NCI-H69 (cell line): ENCODE data around the gene TNFRSF21.
A peak's percentile ranks its signal among the peaks of the same experiment; 100 is the strongest.
"Not testable (repeated sequence)": the region's sequence is repeated elsewhere in the genome, so short reads cannot be mapped to it uniquely, and the experiment has no call there.

Experiments
- DNase-seq: peaks from one replicate; lab custom pipeline; 2025; lab: John Stamatoyannopoulos, UW

The TNFRSF21 gene

GRCh38 chr6:47223251-47223650 lies 86.5 kb downstream of the TNFRSF21 start:
- DNase-seq = not testable (repeated sequence)

DNA sequence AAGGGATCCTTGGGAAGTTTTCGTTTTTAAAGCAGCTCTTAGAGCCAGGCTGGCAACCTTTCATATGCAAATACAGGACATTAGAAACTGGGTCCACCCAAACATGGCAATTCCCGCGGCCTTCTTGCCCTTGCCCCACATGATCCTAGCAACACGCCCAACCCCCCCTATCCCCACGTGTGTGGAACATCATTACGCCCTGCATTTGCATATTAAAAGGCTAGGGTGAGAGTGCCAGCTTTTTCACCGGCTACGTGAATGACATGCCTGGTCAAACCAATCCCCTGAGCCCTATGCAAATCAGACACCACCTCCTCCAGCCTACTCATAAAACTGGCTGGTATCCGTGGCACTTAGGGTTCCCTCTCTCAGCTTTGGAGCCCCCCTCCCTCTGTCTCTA lies 88.1 kb downstream of the TNFRSF21 start:
- no peak for DNase-seq

DNA sequence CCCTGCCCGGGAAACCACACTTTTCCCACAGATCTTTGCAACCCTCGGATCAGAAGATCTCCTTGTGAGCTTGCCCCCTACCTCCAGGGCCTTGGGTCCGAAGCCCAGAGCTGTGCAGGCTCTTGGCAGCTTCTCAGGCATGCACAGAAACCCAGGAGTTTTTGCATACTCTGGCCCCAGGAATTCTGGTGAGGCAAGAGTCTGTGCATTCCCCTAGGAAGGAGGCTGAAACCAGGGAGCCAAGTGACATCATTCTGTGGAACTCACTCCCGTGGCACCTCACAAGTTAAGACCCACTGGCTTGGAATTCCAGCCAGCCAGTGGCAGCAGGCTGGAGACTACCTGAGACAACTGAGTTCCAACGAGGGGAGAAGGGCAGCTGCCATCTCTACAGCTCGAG lies 100.1 kb downstream of the TNFRSF21 start:
- no peak for DNase-seq

- DNase-seq = no peak
These were observed 102.4 kb downstream of the TNFRSF21 start for GRCh38 chr6:47207261-47207660.

DNA sequence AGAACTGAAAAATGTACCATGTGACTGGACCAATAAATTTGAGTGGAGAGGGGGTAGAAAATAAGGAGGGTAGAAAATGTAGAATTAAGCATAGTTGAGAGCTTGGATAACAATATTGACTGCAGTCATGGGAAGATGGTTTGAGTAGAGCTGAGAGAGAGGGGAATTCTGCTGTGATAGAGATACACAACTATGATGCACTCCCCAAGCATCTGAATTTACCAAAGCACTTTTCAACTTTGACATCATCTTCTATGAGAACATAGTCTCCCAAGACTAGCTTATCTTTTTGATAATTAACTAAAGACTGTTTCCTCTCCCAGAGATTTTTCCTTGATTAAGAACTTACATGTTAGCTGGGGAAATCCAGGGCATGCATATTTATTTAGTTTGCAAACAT lies 103.1 kb downstream of the TNFRSF21 start:
- no peak for DNase-seq

DNA sequence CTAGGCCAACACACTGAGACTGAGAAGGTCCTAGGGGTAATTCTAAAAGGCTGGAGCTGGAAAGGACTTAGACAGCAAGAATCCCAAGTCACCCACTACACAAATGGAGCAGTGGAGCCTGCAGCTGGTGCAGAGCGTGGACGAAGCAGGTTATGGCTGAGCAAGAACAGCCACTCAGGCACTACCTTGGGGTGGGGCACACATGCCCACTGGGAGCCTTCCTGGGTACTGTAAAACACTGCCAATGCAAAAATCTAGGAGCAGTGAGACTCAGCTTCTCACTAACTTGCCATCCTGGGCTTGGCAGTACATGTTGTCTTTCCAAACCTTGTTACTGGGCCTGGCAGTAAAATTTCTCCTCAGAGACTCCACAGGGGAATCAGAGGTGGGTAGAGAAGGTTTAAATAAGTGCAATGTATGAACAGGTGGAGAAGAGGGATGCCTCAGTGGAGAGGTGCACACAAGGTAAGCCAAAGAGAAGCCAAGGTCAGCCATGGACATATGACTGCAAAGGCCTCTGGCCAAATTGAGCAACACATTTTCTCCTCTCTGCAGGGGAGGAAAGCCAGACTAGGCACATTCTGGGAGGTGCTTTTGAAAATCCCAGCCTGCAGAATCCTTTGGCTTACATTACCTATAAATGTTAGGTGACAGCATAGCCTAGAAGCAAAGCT lies 105.6 kb downstream of the TNFRSF21 start:
- DNase-seq = no peak

DNA sequence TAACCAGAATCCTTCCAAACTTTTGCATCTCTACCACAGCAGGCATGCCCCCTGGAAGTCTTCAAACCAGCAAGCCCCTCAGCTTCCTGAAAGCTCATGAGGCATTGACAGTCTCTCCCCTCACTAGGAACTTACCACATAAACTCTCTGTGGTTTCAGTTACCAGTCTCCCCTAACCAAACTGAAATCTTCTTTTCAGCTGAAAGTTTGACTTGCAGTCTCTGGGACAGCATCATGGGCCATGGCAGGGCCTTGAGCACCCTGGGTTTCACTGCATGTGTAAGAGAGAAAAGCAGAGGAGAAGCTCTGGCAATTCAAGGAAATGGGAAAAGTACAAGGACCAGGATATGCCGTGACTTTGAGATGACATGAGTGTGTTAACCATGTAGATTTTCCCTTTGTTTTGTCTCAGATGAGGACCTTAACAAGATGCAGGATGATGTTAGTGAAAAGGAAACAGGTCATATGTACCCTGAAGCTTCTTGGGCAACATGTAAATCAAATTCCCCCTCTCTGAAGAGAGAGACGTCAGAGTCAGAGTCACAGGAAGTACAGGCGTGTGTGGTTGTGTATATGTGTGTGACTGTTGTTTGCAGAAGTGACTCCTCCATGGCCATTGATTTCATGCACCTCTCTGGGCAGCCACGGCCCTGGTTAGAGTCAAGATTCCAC lies 106.3 kb downstream of the TNFRSF21 start:
- no peak for DNase-seq

DNA sequence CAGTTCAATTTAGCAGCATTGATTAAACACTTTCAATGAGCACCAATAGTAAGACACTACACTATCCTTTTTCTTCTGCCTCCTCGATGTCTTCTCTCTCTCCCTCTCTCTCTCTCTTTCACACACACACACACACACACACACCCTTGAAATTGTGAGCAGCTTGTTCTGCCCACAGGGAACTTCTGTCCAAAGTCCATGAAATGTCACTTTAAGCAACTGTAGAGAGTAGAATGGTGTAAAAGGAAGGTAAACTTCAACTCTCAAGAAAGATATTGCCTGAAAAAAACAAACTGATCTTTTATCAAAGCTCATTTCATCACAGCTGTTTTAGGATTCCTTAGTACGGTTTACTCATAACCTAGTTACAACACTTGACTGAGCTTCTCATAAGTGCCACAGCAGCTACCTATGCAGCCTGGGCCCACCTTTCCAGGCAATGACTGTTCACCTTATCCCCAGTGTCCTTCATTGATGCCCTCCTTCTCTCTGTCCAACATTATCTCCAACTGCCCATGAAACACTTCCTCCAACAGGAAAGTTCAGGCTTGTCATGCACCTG lies 107.0 kb downstream of the TNFRSF21 start:
- DNase-seq = no peak

- no peak for DNase-seq
These were observed 109.0 kb downstream of the TNFRSF21 start for GRCh38 chr6:47200536-47201334.

- DNase-seq = no peak
These were observed 111.7 kb downstream of the TNFRSF21 start for GRCh38 chr6:47197682-47198640.

DNA sequence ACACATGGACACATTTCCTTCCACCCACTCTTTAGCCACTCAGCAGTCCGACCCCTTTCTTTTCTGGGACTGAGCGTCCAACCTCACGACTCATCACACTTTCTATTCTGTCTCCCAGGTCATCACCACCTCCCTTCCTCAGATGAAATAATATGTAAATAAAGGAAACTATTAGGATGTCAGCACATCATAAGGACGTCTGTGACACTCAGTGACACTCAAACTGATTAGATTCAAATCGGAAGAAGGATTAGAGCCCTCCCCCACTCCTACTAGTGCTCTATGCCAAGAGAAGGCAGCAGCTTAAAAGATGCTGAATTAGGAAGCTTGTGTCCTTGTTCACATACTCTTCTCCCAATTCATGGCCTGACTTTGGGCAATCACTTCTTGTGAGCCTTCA lies 113.6 kb downstream of the TNFRSF21 start:
- DNase-seq = no peak

DNA sequence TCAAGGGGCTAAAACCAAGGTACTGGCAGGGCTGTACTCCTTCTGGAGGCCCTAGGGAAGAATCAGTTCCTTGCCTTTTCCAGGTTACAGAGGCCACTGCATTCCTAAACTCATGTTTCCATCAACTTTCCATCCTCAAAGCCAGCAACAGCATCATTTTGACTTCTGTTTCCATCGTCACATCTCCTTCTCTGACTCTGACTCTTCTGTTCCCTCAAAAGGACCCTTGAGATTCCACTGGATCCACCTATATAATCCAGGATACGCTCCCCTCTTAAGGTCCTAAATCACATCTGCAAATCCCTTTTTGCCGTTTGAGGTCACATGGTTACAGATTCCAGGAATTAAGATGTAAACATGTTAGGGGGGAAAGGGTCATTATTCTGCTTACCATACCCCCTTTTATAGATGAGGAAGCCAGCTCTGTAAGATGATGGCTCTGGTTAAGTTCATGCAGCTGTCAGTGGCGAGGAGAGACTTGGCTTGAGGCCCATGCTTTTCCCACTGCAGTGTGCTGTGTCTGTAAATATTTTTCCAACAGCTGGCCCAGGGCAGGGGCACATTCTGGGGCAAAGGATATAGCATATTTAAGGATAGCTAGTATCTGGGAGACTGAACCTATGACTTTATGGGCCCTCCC lies 114.6 kb downstream of the TNFRSF21 start:
- DNase-seq = peak; percentile 32

GRCh38 chr6:47188588-47189021 lies 121.1 kb downstream of the TNFRSF21 start:
- peak; percentile 15 for DNase-seq

DNA sequence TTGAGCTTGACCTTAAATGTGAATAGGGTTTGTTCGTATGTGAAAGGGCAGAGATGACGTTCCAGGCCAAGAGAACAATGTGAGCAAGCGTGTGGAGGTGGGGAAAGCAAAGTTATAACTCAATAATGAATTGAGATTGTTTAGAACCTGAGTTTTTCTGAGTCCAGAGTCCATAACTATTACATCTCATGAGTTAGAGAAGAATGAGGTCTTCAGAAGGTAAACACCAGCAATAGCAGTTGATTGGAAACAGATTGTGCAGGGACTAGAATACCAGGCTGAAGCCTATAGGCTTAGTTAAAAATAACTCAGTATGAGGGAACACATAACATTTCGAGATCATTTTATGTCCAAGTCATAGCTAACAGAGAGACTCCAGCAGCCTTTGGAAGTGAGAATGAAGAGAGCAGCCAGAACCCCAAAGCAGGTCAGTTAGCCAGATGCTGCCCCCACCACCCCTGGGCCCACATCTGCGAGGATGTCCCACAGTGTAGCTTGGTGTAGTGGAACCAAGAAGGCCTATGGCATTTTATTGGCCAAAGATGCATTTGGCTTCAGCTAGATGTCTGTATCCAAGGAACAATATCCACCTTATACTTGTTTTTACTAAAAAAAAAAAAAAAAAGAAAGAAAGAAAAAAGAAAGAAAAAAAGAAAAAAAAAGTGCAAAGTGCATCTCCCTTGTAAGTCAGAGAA lies 121.7 kb downstream of the TNFRSF21 start:
- no peak for DNase-seq

GRCh38 chr6:47187113-47187512 lies 122.6 kb downstream of the TNFRSF21 start:
- DNase-seq = no peak

DNA sequence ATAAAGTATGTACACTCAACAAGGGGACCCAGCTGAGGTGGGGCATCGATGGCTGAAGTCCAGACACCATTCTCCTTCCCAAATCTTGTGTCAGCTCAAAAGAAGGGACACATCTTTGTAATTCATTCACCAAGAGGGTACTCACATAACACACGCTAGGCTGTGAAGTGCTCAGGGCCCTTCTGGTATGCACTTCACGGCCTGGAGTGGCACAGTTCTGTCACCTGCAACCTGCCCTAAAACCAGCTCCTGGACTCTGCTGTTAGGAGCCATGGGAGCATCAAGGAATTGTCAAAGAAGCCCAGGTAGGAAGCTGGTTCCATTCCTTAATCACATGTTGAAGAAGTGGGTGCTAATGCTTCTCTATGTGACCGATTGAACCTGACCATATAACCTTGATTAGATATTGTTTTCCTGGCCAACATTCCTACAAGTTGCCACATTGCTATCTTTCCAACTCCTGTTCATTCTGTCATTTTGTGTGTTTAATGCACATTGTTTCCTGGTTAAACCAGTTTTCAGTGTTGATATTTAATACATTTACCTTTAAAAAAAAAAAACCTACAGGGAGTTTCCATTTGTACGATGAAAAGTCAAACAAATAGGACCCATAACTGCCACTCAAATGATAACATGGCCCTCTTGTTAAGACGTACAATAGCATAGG lies 127.3 kb downstream of the TNFRSF21 start:
- no peak for DNase-seq

DNA sequence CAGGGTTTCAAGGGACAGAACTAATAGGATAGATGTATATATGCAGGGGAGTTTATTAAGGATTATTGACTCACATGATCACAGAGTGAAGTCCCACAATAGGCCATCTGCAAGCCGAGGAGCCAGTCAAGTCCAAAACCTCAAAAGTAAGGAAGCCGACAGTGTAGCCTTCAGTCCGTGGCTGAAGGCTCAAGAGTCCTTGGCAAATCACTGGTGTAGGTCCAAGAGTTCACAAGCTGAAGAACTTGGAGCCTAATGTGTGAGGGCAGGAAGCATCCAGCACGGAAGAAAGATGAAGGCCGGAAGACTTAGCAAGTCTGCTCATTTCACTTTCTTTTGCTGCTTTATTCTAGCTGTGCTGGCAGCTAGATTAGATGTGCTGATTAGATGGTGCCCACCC lies 128.0 kb downstream of the TNFRSF21 start:
- no peak for DNase-seq
